GM19043 (cell line): ENCODE results near the gene KPNA1.
A peak's percentile ranks its signal among the peaks of the same experiment; 100 is the strongest.

Experiments
- ATAC-seq: cut with Tn5 transposase; IDR thresholded peaks from one replicate; pipeline ENCODE4 v1.9.1; 2021; ENCODE audit warnings: low read depth; ENCODE audit not compliant: unreplicated experiment

Gene KPNA1

DNA sequence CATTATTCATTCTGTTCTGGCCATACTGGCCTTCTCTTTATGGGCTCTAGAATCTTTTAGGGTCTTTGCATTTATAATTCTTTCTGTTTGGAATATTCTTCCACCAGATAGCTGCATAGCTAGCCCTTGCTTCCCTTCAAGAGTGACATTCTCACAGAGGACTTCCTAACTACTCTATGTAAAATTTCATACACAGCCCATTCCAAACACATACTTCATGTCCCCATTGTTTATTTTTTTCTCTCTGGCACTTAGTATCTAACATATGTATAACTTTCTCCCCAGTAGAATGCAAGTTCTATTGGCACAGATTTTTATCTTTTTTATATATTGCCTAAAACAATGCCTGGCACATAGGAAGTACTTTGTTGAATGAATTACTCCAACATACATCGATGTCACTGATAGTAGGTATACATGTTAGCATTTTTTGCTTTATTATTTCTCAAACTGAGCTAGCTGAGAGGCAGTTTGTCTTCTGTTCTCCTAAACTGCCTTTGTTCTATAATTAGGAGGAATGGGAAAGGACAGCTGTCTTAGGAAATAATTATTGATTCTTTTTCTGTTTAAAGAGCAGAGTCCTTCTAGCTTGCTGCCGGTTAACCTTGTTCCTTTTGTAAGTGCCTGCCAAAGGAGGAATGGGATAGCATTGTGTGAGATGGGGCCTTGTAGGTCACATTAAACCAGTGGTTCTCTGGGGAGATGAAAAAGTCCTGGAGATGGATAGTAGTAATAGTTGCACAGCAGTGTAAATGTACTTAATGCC lies 122.9 kb downstream of the KPNA1 start:
- ATAC-seq, result no peak

DNA sequence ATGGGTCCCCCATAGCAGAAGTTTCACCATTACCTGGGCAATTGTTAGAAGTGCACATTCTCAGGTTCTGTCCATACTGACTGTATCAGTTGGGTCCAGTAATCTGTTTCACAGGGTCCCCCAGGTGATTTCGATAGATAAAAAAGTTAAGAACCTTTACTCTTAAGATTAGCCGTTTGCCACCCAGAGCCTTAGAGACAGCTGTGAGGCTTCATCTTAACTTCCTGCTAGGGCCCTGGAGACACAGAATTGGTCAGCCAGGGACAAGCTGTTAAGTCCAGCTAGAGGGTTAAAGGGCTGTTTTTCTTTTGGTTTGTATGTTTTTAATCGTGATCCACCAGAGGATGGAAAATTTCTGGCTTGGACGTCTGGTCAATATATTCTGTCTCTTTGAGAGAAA lies 124.1 kb downstream of the KPNA1 start:
- ATAC-seq, result no peak

DNA sequence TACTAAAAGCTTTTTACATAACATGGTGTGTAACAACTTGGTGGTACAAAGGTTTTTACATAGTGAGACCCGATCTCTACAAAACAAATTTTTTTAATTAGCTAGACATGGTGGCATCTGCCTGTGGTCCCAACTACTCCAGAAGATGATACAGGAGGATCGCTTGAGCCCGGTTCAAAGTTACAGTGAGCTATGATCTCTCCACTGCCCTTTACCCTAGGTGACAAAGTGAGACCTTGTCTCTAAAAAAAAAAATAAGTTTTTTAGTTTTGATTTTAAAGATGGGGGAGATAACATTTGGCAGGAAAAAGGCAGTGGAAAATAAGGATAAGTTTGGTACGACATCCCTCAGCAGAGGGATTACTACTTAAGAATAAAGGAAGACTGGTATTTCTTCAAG lies 124.8 kb downstream of the KPNA1 start:
- no peak for ATAC-seq

DNA sequence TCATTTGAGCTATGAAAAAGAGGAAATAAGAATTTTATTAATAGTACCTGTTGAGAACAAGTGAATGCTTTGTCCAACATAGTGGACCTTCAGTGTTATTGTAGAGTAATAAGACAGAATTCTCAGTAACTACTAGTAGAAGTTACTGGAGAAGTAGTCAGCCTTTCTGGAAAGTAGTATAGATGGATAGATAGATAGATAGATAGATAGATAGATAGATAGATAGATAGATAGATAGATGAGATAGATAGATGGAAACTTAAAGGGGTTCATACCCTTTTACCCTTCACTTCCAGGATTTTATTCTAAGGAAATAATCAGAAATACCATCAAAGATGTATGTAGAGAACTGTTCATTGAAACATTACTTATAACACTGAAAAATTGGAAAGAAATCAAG lies 125.5 kb downstream of the KPNA1 start:
- no peak for ATAC-seq

DNA sequence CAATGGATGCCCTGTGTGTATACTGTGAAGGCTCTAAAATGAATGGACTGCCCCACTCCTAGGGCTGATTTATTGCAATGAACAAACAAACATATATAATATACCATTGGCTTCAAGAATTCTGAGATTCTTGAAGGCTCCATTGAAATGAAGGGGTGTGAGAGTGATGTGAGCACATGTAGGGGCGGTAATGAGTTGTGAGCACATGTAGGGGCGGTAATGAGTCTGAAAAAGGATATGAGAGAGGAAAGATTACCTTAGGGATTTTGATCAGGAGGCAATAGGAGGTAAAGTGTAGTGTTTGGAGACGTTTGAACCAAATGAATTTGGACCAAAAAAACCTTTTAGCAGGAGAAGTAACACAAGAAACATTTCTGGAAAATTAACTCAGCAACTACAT lies 127.0 kb downstream of the KPNA1 start:
- ATAC-seq, result no peak

DNA sequence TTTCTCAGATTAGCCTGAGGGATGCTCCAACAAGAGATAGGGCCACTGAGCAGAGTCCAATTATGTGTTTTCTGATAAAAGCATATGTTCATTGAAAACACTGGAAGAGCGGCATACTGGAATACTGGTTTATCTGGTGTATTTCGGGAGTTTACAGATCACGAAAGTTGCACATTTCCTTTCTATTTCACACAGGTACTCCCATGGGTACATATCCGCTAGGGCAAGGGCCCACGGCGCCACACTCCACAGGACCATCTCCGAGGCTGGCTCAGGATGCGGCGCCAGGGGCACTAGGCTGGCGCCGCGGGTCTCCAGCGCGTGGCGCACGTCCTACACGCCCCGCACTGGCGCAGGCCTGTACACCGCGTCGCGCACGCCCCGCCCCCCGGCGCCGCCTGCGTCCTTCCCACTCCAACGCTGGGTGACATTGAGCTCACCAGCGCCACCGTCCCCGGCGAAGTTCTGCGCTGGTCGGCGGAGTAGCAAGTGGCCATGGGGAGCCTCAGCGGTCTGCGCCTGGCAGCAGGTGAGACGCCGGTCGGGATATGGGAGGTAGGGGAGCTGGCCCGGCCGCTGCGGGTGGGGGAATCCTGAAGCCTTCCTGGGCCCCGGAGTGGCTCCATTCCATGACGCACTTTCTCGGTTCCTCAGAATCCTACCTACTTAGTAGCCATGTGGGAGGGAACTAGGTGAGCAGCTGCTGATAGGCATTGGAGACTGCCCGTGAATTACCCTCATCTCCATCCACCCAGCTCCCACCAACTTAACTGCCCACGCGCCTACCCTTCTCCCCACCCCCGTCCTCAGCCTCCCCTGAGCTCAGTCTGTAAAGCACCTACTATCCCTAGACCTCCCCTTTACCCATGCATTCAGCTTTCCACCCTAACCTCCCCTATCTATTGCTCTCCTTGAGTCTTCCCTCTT lies 130.7 kb downstream of the KPNA1 start, which contains the start of gene FAM162A:
TSS of gene FAM162A (plus strand) at position 412 of the 927 bp plus-strand sequence. CDS start at position 496, 84 bp downstream.
- peak; percentile 88 for ATAC-seq

DNA sequence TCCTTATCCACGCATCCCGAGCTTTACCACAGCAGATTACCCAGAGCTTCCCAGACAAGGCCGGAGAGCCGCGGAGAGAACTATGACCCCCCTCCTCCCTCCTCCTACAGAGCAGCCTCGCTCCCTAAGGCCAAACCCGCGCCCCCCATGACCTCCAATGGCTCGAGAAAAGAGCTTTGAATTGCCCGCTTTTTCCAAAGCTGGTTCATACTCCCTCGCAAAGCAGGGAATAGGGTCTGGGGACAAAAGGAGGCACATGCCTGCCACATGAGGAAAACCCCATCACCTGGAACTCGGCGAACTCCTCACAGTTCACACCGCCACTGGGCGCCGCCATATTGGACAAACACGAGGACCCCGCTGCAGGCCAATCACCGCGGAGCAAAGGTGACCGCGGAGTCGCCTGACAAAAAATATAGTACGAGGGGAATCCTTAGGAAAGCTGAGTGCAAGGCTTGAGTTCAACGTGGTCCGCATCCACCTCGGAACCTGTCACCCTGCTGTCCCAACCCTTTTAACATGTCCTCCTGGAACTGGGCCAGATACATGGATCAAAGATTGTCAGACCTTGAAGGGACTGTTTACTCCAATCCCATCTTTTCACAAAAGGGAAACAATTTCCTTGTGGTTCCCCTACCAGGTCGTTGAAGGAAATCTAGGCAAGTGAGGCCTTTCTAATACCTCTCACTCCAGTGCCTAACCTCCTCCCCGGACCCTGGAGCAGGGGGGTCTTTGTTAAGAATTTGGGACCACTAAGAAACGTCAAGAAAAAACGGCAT lies 131.7 kb downstream of the KPNA1 start, which contains the start of gene MIX23:
TSS of gene MIX23 (minus strand) at position 344 of the 779 bp plus-strand sequence. CDS start at position 337, 7 bp downstream.
- ATAC-seq, result peak; percentile 39

DNA sequence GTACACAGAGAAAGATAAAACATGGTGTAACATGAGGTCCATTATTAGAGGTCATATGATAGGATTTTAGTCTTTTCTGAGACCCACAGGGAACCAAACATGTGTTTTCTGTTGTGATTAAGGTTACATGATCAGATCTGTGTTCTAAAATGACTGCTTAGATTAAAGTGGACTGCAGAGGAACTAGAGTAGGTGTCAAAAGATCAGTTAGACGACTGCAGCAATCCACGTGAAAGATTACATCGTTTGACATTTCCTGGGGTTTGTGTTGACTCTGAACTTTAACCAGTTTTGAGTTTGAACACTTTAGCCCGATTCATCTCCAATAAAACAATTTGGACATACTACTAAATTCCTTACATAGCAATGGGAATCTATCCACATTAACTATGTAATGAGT lies 136.8 kb downstream of the KPNA1 start:
- no peak for ATAC-seq

DNA sequence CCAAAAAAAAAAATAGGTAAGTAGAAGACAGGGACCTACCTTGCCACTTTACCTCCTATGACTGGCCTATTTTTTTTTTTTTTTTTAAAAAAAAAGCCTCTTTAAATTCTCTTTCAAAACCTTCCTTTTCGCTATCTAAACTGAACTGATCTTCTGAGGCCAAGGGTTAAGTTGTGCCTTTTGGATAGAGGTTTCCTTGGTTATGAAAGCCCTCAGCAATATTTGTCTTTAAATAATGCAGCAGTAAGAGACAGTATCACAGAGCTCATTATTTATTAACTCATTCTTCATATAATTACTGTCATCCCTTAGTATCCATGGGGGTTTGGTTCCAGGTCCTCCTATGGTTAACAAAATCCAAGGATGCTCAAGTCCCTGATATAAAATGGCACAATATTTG lies 140.7 kb downstream of the KPNA1 start:
- ATAC-seq, result no peak
